HEK293T (cell line): Measurements from ENCODE around the gene DNAJC27.

Source experiments
- BHLHE40 ChIP-seq: fragments of 450-650 bp; IDR thresholded peaks from 2 replicates; pipeline ENCODE4 v1.6.1; 2016; ENCODE audit warnings: mild to moderate bottlenecking, moderate library complexity, borderline replicate concordance
- TARDBP ChIP-seq: fragments of 450-650 bp; IDR thresholded peaks from 2 replicates; pipeline ENCODE4 v1.6.1; 2016

DNA sequence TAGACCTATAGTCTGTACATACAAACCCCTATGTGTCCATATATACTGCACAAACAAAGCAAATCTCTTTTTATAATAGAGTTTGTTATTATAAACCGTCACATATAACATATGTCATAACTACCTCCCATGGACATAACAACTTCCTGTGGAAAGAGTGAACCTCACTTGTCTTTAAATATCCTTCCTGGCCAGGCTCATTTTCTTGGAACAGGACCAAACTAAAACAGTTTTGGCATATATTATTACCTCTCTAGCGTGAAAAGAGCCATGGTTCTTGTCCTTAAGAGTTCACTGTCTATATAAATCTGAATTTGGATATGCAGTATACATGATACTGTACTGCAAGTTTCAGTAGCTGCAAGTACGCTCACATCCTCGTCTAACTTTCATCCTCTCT is 28.3 kb upstream of the DNAJC27 start:
- TF ChIP-seq TARDBP (no peak), BHLHE40 (no peak)
